ENCODE results near the gene SPR.

Gene SPR

DNA sequence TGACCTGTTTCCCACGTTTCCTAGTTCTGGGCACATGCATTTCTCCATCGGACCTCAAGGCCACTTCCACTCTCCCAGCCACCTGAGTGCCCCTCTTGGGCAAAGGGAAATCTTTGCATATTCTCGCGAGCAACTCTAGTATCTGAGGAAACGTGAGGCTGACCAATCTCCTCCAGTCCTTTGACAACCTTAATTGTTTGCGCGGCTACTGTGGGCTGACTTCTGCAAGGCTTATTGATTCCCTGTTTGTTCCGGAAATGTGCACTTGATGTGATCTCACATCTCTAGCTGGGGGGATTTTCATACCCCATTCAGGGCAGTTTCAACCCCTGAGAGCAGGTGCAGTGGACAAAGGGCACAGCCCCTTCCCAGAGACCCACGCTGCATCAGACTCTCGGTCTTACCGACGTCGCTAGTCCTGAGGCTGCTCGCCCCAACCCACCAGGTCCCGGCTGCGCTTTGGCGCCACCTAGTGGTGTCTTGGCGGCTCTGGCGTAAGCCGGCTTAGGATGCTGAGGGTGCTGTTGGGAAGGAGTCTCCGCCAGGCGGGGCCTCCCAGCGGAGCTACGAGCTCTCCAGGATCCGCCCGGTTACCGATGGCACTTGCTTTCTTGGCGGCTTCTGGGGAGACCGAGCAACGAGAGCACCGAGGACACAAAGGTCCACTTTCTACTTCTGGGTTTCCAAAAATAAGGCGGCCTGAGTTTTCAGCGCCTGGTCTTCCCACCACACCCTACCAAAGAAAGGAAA lies 24.8 kb upstream of the SPR start:
- Histone ChIP-seq H3K27me3 (ENCODE audit: control insufficient read depth, insufficient read depth, low read length) (peaks cover 36% of the 10 kb centered on the region), H3K36me3 (ENCODE audit: insufficient read depth, low read length) (no peaks in the 10 kb centered on the region)

DNA sequence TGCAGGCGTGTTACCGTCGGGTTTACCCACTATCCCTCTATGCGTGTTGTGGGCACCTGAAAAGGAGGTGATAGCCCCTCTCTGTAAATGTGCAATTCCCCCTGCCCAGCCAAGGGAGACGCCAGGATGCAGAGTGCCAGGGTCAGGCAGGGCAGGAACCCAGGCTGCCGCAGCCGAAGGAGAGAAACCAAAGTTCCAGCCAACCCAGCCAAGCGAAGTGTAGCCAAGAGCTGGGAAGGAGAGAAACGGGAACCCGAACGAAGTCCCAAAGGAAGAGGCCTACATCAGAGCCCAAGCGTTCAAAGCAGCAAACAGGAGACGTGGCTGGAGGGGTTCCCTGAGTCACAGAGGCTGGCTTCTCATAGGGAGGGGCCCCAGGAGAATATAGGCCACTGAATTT lies 24.2 kb upstream of the SPR start:
- Histone ChIP-seq H3K4me2 (ENCODE audit: low read length) (peak overlapping the region; percentile 72), H3K27me3 (ENCODE audit: control insufficient read depth, insufficient read depth, low read length) (peaks cover 32% of the 10 kb centered on the region)

More for the DNA sequence above, 24.8 kb upstream of the SPR start:
- Histone ChIP-seq H3K4me1 (ENCODE audit: control insufficient read depth, insufficient read depth, low read length) (peaks cover 15% of the 10 kb centered on the region), H3K4me2 (ENCODE audit: low read length) (peak overlapping the region; percentile 72), H3K9me3 (replicated peaks; ENCODE audit: low read length) (no peaks in the 10 kb centered on the region), H3K9ac (ENCODE audit: low read depth, low read length) (no peak overlapping the region), H3K4me3 (ENCODE audit: low read length) (peak overlapping the region; percentile 37)

DNA sequence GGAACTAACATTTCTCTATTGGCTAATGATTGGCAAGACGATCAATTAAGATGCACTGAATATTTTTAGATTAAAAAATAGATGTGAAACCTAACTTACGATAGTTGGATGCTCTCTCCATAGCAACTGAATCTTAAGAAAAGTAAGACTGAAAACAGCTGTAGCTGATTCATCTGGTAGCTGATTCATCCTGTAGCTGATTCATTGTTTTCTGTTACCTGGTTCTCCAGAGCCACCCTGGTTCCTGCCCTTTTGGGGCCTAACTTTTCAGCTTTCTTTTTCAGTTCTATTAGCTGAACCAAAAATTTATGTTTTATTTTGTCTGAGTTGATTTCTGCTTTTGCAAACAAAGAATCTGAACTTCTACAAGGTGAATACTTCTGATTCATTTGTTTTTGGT lies 22.7 kb upstream of the SPR start:
- Histone ChIP-seq H3K36me3 (ENCODE audit: insufficient read depth, low read length) (no peaks in the 10 kb centered on the region), H3K9me3 (replicated peaks; ENCODE audit: low read length) (no peaks in the 10 kb centered on the region), H3K27me3 (ENCODE audit: control insufficient read depth, insufficient read depth, low read length) (peaks cover 38% of the 10 kb centered on the region), H3K9ac (ENCODE audit: low read depth, low read length) (no peak overlapping the region), H3K4me1 (ENCODE audit: control insufficient read depth, insufficient read depth, low read length) (peaks cover 15% of the 10 kb centered on the region), H3K4me2 (ENCODE audit: low read length) (no peak overlapping the region), H3K4me3 (ENCODE audit: low read length) (no peak overlapping the region)

More for the DNA sequence above, 24.2 kb upstream of the SPR start:
- Histone ChIP-seq H3K36me3 (ENCODE audit: insufficient read depth, low read length) (no peaks in the 10 kb centered on the region), H3K9me3 (replicated peaks; ENCODE audit: low read length) (no peaks in the 10 kb centered on the region), H3K9ac (ENCODE audit: low read depth, low read length) (no peak overlapping the region), H3K4me3 (ENCODE audit: low read length) (peak overlapping the region; percentile 27), H3K4me1 (ENCODE audit: control insufficient read depth, insufficient read depth, low read length) (peaks cover 15% of the 10 kb centered on the region)

DNA sequence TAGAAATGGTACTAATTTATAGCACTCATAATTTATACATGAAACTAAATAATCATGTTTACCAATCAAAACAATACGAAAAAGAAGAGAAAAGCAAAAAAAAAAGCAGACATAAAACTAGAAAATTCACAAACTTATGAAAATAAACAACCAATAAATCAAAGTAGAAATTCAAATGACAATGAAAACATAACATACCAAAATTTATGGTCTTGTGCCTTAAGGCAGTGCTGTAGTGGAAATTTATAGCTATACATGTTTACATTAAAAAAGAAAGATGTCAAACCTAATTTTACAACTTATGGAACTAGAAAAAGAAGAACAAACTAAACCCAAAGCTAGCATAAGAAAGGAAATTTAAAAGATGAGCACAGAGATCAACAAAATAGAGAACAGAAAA lies 16.1 kb upstream of the SPR start:
- Histone ChIP-seq H3K9ac (ENCODE audit: low read depth, low read length) (no peak overlapping the region), H3K4me3 (ENCODE audit: low read length) (no peak overlapping the region), H3K4me2 (ENCODE audit: low read length) (no peak overlapping the region), H3K9me3 (replicated peaks; ENCODE audit: low read length) (no peaks in the 10 kb centered on the region), H3K27me3 (ENCODE audit: control insufficient read depth, insufficient read depth, low read length) (peaks cover 64% of the 10 kb centered on the region), H3K36me3 (ENCODE audit: insufficient read depth, low read length) (no peaks in the 10 kb centered on the region), H3K4me1 (ENCODE audit: control insufficient read depth, insufficient read depth, low read length) (no peaks in the 10 kb centered on the region)

DNA sequence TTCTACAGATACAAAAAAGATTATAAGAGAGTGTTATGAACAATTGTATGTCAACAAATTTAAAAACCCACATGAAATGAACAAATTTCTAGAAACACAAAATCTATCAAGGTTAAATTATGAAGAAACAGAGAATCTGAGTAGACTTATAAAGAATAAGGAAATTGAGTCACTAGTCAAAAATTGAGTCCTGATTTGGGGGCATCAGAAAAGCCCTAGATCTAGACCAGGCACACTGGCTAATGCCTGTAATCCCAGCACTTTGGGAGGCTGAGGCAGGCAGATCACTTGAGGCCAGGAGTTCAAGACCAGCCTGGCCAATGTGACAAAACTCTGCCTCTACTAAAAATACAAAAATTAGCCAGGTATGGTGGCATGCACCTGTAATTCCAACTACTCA lies 15.3 kb upstream of the SPR start:
- no peak overlapping the region for H3K4me3 ChIP-seq (ENCODE audit: low read length)
- no peaks in the 10 kb centered on the region for H3K4me1 ChIP-seq (ENCODE audit: control insufficient read depth, insufficient read depth, low read length)
- H3K9ac ChIP-seq (ENCODE audit: low read depth, low read length), result no peak overlapping the region
- H3K36me3 ChIP-seq (ENCODE audit: insufficient read depth, low read length), result no peaks in the 10 kb centered on the region
- no peak overlapping the region for H3K4me2 ChIP-seq (ENCODE audit: low read length)
- peaks cover 65% of the 10 kb centered on the region for H3K27me3 ChIP-seq (ENCODE audit: control insufficient read depth, insufficient read depth, low read length)
- H3K9me3 ChIP-seq (replicated peaks; ENCODE audit: low read length), result no peaks in the 10 kb centered on the region

DNA sequence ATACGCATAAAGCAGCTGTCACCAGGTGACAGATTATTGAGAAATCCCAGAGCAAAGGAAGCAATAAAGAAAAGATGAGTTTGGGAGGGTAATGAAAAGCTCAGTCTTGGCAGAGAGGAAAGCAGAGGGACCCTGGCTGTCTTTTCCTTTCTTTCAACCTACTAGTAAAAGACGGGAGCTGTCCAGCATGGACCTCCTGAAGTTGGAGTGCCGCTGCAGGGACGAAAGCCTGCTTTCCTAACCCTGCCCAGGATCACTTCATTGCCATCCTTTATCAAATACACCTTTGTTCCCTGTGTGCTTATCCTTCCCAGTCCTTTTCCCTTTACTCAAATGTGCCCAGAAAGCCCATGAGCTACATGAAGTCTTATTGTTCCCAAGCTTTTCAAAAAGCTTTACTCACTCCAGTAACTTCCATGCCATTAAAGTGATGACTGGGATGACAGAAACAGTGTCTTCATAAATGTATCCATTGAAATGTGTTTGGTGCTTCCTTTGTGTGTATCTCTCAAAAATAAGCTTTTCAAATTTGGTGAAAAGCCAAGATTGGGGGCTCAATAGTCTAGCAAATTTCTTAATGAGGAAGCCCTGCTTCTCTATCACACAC lies 3.7 kb upstream of the SPR start:
- H3K27me3 ChIP-seq (ENCODE audit: control insufficient read depth, insufficient read depth, low read length), result peaks cover 24% of the 10 kb centered on the region
- H3K36me3 ChIP-seq (ENCODE audit: insufficient read depth, low read length), result no peaks in the 10 kb centered on the region
- H3K4me3 ChIP-seq (ENCODE audit: low read length), result no peak overlapping the region
- H3K4me1 ChIP-seq (ENCODE audit: control insufficient read depth, insufficient read depth, low read length), result peaks cover 8% of the 10 kb centered on the region
- no peak overlapping the region for H3K4me2 ChIP-seq (ENCODE audit: low read length)
- H3K9me3 ChIP-seq (replicated peaks; ENCODE audit: low read length), result no peaks in the 10 kb centered on the region
- no peak overlapping the region for H3K9ac ChIP-seq (ENCODE audit: low read depth, low read length)

DNA sequence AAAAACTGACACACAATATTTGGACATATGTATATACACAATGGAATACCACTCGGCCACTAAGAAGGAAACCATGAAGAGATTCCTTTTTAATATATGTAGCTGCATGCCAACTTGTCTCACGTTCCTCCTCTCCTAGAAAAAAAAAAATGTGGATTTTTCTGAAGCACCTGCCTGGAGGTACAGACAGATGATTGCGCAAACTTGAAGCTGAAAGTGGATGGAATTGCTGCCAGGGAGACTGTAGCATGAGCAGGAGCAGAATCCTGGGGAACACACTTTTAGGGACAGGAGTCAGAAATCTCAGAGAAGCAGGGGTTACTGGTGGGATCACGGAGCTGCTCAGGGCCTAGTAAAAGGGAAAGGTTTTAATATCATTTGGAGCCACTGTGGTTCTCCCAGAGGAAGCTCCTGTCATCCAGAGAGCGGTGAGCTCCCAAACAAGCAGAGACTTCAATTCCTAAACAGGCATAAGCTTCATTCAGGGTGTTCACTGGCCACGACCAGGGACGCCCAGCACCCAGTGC lies 640 bp upstream of the SPR start:
- Histone ChIP-seq H3K27me3 (ENCODE audit: control insufficient read depth, insufficient read depth, low read length) (peaks cover 15% of the 10 kb centered on the region), H3K4me1 (ENCODE audit: control insufficient read depth, insufficient read depth, low read length) (peaks cover 8% of the 10 kb centered on the region), H3K36me3 (ENCODE audit: insufficient read depth, low read length) (no peaks in the 10 kb centered on the region), H3K9ac (ENCODE audit: low read depth, low read length) (peak overlapping the region; percentile 66), H3K4me3 (ENCODE audit: low read length) (peak overlapping the region; percentile 81), H3K9me3 (replicated peaks; ENCODE audit: low read length) (no peaks in the 10 kb centered on the region), H3K4me2 (ENCODE audit: low read length) (peak overlapping the region; percentile 95)

DNA sequence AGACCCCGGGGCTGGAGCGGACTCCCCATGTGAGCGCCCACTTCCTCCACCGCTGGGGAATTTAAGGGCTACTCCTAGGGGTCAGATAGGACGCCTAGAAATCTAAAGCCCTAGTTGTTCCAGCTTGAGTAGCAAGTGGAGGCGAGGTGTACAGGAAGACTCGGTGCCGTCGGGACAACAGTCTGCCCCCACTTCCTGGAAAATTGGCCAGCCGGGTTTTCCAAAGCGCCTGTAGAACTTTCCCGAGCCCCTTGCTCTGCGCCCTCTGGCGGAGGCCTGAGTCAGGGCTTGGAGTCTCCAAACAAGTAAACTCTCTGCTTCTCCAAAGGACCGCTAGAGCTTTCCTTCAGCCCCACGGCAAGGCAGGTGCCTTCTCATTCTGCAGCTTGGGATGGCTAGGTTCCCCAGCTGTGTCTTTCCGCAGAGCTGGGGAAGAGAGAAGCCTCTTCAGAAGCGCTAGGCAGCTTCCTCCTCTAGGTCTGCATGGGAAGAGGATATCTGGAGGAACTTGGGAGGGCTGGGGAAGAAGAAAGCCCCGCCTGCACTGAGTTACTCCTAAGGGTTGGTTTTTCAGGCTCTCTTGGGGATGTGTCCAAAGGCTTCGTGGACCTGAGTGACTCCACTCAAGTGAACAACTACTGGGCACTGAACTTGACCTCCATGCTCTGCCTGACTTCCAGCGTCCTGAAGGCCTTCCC lies 681 bp downstream of the SPR start:
- peak overlapping the region; percentile 81 for H3K4me3 ChIP-seq (ENCODE audit: low read length)
- peaks cover 9% of the 10 kb centered on the region for H3K27me3 ChIP-seq (ENCODE audit: control insufficient read depth, insufficient read depth, low read length)
- H3K4me1 ChIP-seq (ENCODE audit: control insufficient read depth, insufficient read depth, low read length), result peaks cover 8% of the 10 kb centered on the region
- peak overlapping the region; percentile 66 for H3K9ac ChIP-seq (ENCODE audit: low read depth, low read length)
- no peaks in the 10 kb centered on the region for H3K9me3 ChIP-seq (replicated peaks; ENCODE audit: low read length)
- H3K36me3 ChIP-seq (ENCODE audit: insufficient read depth, low read length), result peaks cover 4% of the 10 kb centered on the region
- H3K4me2 ChIP-seq (ENCODE audit: low read length), result peak overlapping the region; percentile 95

DNA sequence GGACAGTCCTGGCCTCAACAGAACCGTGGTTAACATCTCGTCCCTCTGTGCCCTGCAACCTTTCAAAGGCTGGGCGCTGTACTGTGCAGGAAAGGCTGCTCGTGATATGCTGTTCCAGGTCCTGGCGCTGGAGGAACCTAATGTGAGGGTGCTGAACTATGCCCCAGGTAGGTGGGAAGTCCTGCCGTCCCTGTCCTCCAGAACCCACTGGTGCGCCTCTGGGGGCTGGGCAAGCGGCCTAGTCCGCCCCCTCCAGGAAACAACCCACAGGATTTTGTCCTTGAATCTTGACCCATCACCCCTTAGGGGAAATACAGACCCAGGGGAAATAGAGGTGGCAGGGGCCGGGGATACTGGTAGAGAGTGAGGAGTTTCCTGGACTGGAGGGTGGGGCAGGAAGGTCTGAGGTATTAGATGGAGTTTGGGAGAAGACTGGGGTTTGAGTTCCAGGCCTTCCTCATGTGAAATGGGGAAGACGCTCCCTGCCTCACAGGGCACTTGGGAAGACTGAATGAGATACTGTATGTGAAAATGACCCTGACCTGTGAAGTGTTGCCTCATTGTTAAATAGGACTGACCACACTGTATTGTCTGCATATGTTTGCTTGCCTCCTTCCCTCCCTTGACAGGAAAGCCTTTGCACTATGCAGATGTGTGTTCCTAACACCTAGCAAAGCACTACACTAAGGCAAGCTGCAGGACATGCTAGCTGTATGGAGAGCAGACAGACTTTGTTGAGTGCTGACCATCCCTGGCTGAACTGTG lies 1.4 kb downstream of the SPR start:
- Histone ChIP-seq H3K9me3 (replicated peaks; ENCODE audit: low read length) (no peaks in the 10 kb centered on the region), H3K4me3 (ENCODE audit: low read length) (peak overlapping the region; percentile 81), H3K4me2 (ENCODE audit: low read length) (peak overlapping the region; percentile 95), H3K36me3 (ENCODE audit: insufficient read depth, low read length) (peaks cover 4% of the 10 kb centered on the region), H3K27me3 (ENCODE audit: control insufficient read depth, insufficient read depth, low read length) (peaks cover 9% of the 10 kb centered on the region), H3K9ac (ENCODE audit: low read depth, low read length) (no peak overlapping the region), H3K4me1 (ENCODE audit: control insufficient read depth, insufficient read depth, low read length) (peaks cover 8% of the 10 kb centered on the region)

DNA sequence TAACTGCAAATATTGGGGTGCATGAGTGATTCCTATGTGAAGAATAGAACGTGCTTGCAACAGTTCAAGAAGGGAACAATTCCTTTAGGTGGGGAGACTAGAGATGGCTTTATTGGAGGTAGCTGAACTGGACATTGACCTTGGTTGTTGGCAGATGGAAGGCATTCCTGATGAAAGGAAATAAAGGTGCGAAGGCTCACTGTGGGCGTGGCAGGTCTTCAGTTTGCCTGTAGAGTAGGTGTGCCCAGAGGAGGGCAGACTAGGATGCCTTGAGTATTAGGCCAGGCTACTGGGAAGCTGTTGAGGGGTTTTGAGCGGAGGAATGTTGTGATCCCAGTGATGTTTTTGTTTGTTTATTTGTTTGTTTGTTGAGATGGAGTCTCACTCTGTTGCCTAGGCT lies 2.8 kb downstream of the SPR start:
- Histone ChIP-seq H3K4me1 (ENCODE audit: control insufficient read depth, insufficient read depth, low read length) (peaks cover 8% of the 10 kb centered on the region), H3K27me3 (ENCODE audit: control insufficient read depth, insufficient read depth, low read length) (peaks cover 14% of the 10 kb centered on the region), H3K4me2 (ENCODE audit: low read length) (no peak overlapping the region), H3K9me3 (replicated peaks; ENCODE audit: low read length) (no peaks in the 10 kb centered on the region), H3K4me3 (ENCODE audit: low read length) (no peak overlapping the region), H3K9ac (ENCODE audit: low read depth, low read length) (no peak overlapping the region), H3K36me3 (ENCODE audit: insufficient read depth, low read length) (peaks cover 4% of the 10 kb centered on the region)
